Endothelial cell of umbilical vein (primary cell): ENCODE results near the gene CHD9. TPM values are rescaled to one million over a fixed set of nuclear protein-coding genes. Genes with fewer than 3 reads are reported as not detected.
"Not testable (repeated sequence)": the region's sequence is repeated elsewhere in the genome, so short reads cannot be mapped to it uniquely, and the experiment has no call there.

Source experiments
- BruUV-seq: library from RNA; stranded (reverse); fragments of 400-500 nt; replicated peaks from 2 replicates; lab custom pipeline; 2021; lab: Mats Ljungman, UMichigan
- CTCF ChIA-PET: fragments of 300-600, 350-600 bp; sonication (Branson Sonifier 250); formaldehyde crosslinking; loops from one replicate; lab custom pipeline; 2021; ENCODE audit warnings: antibody characterized with exemption, inconsistent platforms; lab: Charles Lee
- POLR2A ChIA-PET: fragments of 300-600, 350-600 bp; sonication (Branson Sonifier 250); formaldehyde crosslinking; loops from one replicate; lab custom pipeline; 2021; ENCODE audit warnings: antibody characterized with exemption, inconsistent platforms; lab: Charles Lee
- DNase-seq: peaks from one replicate; pipeline ENCODE4 v3.0.0-alpha.2; 2011; ENCODE audit warnings: low read depth, low spot score
- FAIRE-seq: peaks from 2 replicates; lab custom pipeline; 2011; peaks lifted over from hg19 to GRCh38; lab: Jason Lieb, UNC
- H2AFZ ChIP-seq: 2 replicates; pipeline ENCODE4 v1.6.0; 2012; ENCODE audit warnings: low read depth, low read length, control low read depth, inconsistent platforms
- H3K27ac ChIP-seq: 2 replicates; pipeline ENCODE4 v1.5.1; 2011; ENCODE audit warnings: low read depth, mild to moderate bottlenecking, control low read depth, low read length, moderate library complexity; ENCODE audit not compliant: insufficient read depth
- H3K27me3 ChIP-seq, 2 experiments: 2 replicates each; pipeline versions ENCODE4 v1.6.0 to v1.6.1; 2011; ENCODE audit warnings: low read length in 2 of 2, mixed read lengths in 1 of 2; ENCODE audit not compliant: control insufficient read depth in 2 of 2, insufficient read depth in 2 of 2
- H3K36me3 ChIP-seq, 2 experiments: 2 replicates in 1 of 2; 3 replicates in 1 of 2; pipeline ENCODE4 v1.5.1; 2011; ENCODE audit warnings: low read length in 2 of 2, mild to moderate bottlenecking in 1 of 2, moderate library complexity in 1 of 2; ENCODE audit not compliant: control insufficient read depth in 2 of 2, insufficient read depth in 2 of 2; ENCODE audit errors: extremely low read depth in 1 of 2
- H3K4me1 ChIP-seq: 3 replicates; pipeline ENCODE4 v1.5.1; 2011; ENCODE audit warnings: mild to moderate bottlenecking, low read length; ENCODE audit not compliant: control insufficient read depth, insufficient read depth; ENCODE audit errors: extremely low read depth
- H3K4me2 ChIP-seq: 2 replicates; pipeline ENCODE4 v1.6.1; 2011; ENCODE audit warnings: low read length, control low read depth, mixed read lengths; ENCODE audit not compliant: insufficient read depth
- H3K4me3 ChIP-seq, 3 experiments: fragments of 200-600 bp in 1 of 3; sonication (generic), shearing (Covaris generic) in 1 of 3; replicated peaks in 1 of 3; 2 replicates each; pipeline ENCODE4 v1.5.1; 2011 to 2016; ENCODE audit warnings: control low read depth in 3 of 3, low read length in 3 of 3, mild to moderate bottlenecking in 2 of 3, inconsistent platforms in 1 of 3, low read depth in 1 of 3, moderate library complexity in 1 of 3; ENCODE audit not compliant: insufficient read depth in 1 of 3
- H3K79me2 ChIP-seq: 2 replicates; pipeline ENCODE4 v1.6.0; 2012; ENCODE audit warnings: low read length, inconsistent platforms; ENCODE audit not compliant: control insufficient read depth, insufficient read depth
- H3K9ac ChIP-seq: replicated peaks from 2 replicates; pipeline ENCODE3; 2011; ENCODE audit warnings: low read length, control low read depth; ENCODE audit not compliant: insufficient read depth; ENCODE audit errors: extremely low read depth
- H3K9me1 ChIP-seq: replicated peaks from 3 replicates; pipeline ENCODE4 v1.6.0; 2011; ENCODE audit warnings: mild to moderate bottlenecking, low read length; ENCODE audit not compliant: control insufficient read depth, insufficient read depth; ENCODE audit errors: extremely low read depth
- H3K9me3 ChIP-seq: replicated peaks from 2 replicates; pipeline ENCODE4 v1.5.1; 2012; ENCODE audit warnings: low read length, inconsistent platforms; ENCODE audit not compliant: control insufficient read depth, insufficient read depth
- H4K20me1 ChIP-seq: replicated peaks from 2 replicates; pipeline ENCODE3; 2011; ENCODE audit warnings: mild to moderate bottlenecking, low read length; ENCODE audit not compliant: control insufficient read depth, insufficient read depth; ENCODE audit errors: extremely low read depth
- CTCF ChIP-seq, 2 donors: IDR thresholded peaks; 1 replicate in 1 of 2; 2 replicates in 1 of 2; pipeline ENCODE4 v1.5.1; 2011; ENCODE audit warnings: low read length in 2 of 2, mild to moderate bottlenecking in 2 of 2, moderate library complexity in 2 of 2, control low read depth in 1 of 2, inconsistent platforms in 1 of 2, low read depth in 1 of 2; ENCODE audit not compliant: insufficient read depth in 1 of 2; ENCODE audit errors: extremely low read depth in 1 of 2
- EZH2 ChIP-seq: IDR thresholded peaks from 2 replicates; pipeline ENCODE4 v1.6.1; 2012; ENCODE audit warnings: borderline replicate concordance, low read depth, mild to moderate bottlenecking, moderate library complexity, low read length, inconsistent platforms; ENCODE audit not compliant: severe bottlenecking
- FOS ChIP-seq: IDR thresholded peaks from 2 replicates; pipeline ENCODE4 v1.6.1; 2011; ENCODE audit warnings: mild to moderate bottlenecking, low read length, moderate library complexity, borderline replicate concordance; ENCODE audit not compliant: insufficient read depth
- GATA2 ChIP-seq: IDR thresholded peaks from 2 replicates; pipeline ENCODE4 v1.7.0; 2011; ENCODE audit warnings: low read depth, mild to moderate bottlenecking, moderate library complexity, mixed read lengths, low read length; ENCODE audit not compliant: insufficient read length, insufficient read depth
- JUN ChIP-seq: IDR thresholded peaks from 2 replicates; pipeline ENCODE4 v1.6.1; 2011; ENCODE audit warnings: borderline replicate concordance, low read depth; ENCODE audit not compliant: insufficient read length, insufficient read depth
- MAX ChIP-seq: IDR thresholded peaks from 2 replicates; pipeline ENCODE4 v1.6.1; 2011; ENCODE audit not compliant: insufficient read depth, insufficient read length
- MYC ChIP-seq: IDR thresholded peaks from one replicate; pipeline ENCODE4 v1.6.1; 2011; ENCODE audit warnings: mild to moderate bottlenecking, low read depth, low read length
- POLR2A ChIP-seq: IDR thresholded peaks from 2 replicates; pipeline ENCODE4 v1.6.1; 2012; ENCODE audit warnings: low read depth, mild to moderate bottlenecking, control low read depth, low read length
- POLR2AphosphoS5 ChIP-seq: IDR thresholded peaks from 2 replicates; pipeline ENCODE4 v1.6.1; 2012; ENCODE audit warnings: low read depth, mild to moderate bottlenecking, control low read depth, low read length, moderate library complexity; ENCODE audit not compliant: insufficient read depth
- dilution Hi-C: fragments of 300-500 bp; cut with MboI; formaldehyde crosslinking; loops from one replicate; pipeline ENCODE4 v1.15.0; 2019; ENCODE audit warnings: low sequenced_read_pairs; ENCODE audit not compliant: extremely low pct_ligation_motif_present
- intact Hi-C: fragments of 100-400 bp; cut with micrococcal nuclease; formaldehyde crosslinking; loops from one replicate; pipeline ENCODE4 v1.10.0; 2022
- polyA plus RNA-seq, 4 experiments: library from polyadenylated mRNA; depleted of rRNA in 3 of 4; stranded (reverse) in 3 of 4; unstranded in 1 of 4; fragments of >200 nt; gene quantifications; 2 replicates each; pipeline versions ENCODE4 v1.2.1 to v1.2.3, GENCODE V29; 2011 to 2012; ENCODE audit warnings: missing spikeins in 1 of 4
- total RNA-seq: library from RNA; stranded (reverse); gene quantifications from 2 replicates; pipeline ENCODE4 v1.2.3, GENCODE V29; 2021

CHD9 gene
- total and polyA plus RNA-seq, 2 donors (not counting 3 experiments of a cell fraction or from before 2014, with no cell fraction given) = 9.9 to 59.2 TPM

- FAIRE-seq (no peak), DNase-seq (no peak)
- CTCF ChIA-PET = interaction anchor here (0.7 kb wide), 1 partner anchor 34 kb away, joined by 3 read pairs; no protein-coding TSS in a partner anchor
- BruUV-seq = no TSS peak
- H4K20me1 ChIP-seq = no peaks in the 10 kb centered on the region
- TF ChIP-seq POLR2AphosphoS5 (no peak), GATA2 (no peak), POLR2A (no peak), EZH2 (no peak), MAX (no peak), CTCF (IDR thresholded peaks at IDR 0.05; ENCODE audit: extremely low read depth in 1 of 2, insufficient read depth in 1 of 2, low read depth in 1 of 2, low read length in 2 of 2) (no peak), FOS (no peak), MYC (no peak), JUN (no peak)
- dilution Hi-C loops (no loop called here), intact Hi-C loops (loop anchor here (5.0 kb wide), 1 partner anchor 178 kb away; the partner anchor contains the start of gene AKTIP)
- H3K4me1 ChIP-seq = no peaks in the 10 kb centered on the region
- no peak overlapping the region for H3K9ac ChIP-seq
- H3K79me2 ChIP-seq = no peaks in the 10 kb centered on the region
- H3K4me2 ChIP-seq = no peak overlapping the region
- H3K9me1 ChIP-seq = no peaks in the 10 kb centered on the region
- no peaks in the 10 kb centered on the region for H3K9me3 ChIP-seq
- H3K4me3 ChIP-seq = no peak overlapping the region
- POLR2A ChIA-PET = no interaction called here
- no peak overlapping the region for H3K27ac ChIP-seq
- no peaks in the 10 kb centered on the region for H3K27me3 ChIP-seq
- no peak overlapping the region for H2AFZ ChIP-seq
- peaks cover 8 to 22% of the 10 kb centered on the region in 2 experiments for H3K36me3 ChIP-seq
Observed at GRCh38 chr16:53323924-53324323, 269.1 kb downstream of the CHD9 start.

GRCh38 chr16:53330991-53331390 lies 276.2 kb downstream of the CHD9 start:
- DNase-seq, H4K20me1 ChIP-seq, FAIRE-seq, H3K9me3 ChIP-seq, H3K27ac ChIP-seq, H3K9ac ChIP-seq, BruUV-seq, H3K9me1 ChIP-seq, intact Hi-C loops, POLR2A ChIA-PET, H3K79me2 ChIP-seq, H3K4me1 ChIP-seq, H3K36me3 ChIP-seq, CTCF ChIA-PET, H3K27me3 ChIP-seq, H2AFZ ChIP-seq, H3K4me2 ChIP-seq, H3K4me3 ChIP-seq, dilution Hi-C loops: not testable (repeated sequence)
